ENCODE data around the gene JMJD4. TPM values are rescaled to one million over a fixed set of nuclear protein-coding genes. Genes with fewer than 3 reads are reported as not detected.

JMJD4 gene
- total RNA-seq, 1 experiment from 2014 or later: 27.1 TPM

GRCh38 chr1:227732586-227733308 lies 2.4 kb downstream of the JMJD4 start:
- Histone ChIP-seq H3K9me3 (no peaks in the 10 kb centered on the region), H3K27me3 (replicated peaks; ENCODE audit: control insufficient read depth, insufficient read depth, low read length) (no peaks in the 10 kb centered on the region), H3K4me3 (ENCODE audit: low read depth, low read length) (no peak overlapping the region), H3K4me1 (peaks cover 12% of the 10 kb centered on the region), H3K36me3 (ENCODE audit: control insufficient read depth, insufficient read depth, low read length) (0 out of 2 replicates have a peak, but pooled peaks cover 3% of the 10 kb centered on the region)
- BruUV-seq (replicated peaks): no TSS peak
- Mint-ChIP-seq H3K27ac (ENCODE audit: unreplicated experiment) (no peak overlapping the region), H3K9me3 (ENCODE audit: unreplicated experiment) (no peaks in the 10 kb centered on the region), H3K36me3 (ENCODE audit: insufficient read depth, unreplicated experiment) (peaks cover 27% of the 10 kb centered on the region), H3K4me1 (ENCODE audit: low read depth, unreplicated experiment) (peaks cover 5% of the 10 kb centered on the region), H3K27me3 (ENCODE audit: insufficient read depth, unreplicated experiment) (no peaks in the 10 kb centered on the region), H3K4me3 (ENCODE audit: unreplicated experiment) (peak overlapping the region; percentile 87)
- DNase-seq: no peak
- CTCF ChIA-PET: no interaction called here
- TF ChIP-seq CTCF (IDR thresholded peaks at IDR 0.05; ENCODE audit: insufficient read depth in 1 of 2, low read depth in 1 of 2, low read length in 1 of 2, severe bottlenecking in 1 of 2, unreplicated experiment in 1 of 2): no peak
- intact Hi-C loops (cut with micrococcal nuclease; ENCODE audit: unreplicated experiment): no loop called here
- POLR2A ChIA-PET: no interaction called here

GRCh38 chr1:227731696-227732585 lies 3.2 kb downstream of the JMJD4 start:
- DNase-seq: no peak
- no peak for TF ChIP-seq CTCF (IDR thresholded peaks at IDR 0.05; ENCODE audit: insufficient read depth in 1 of 2, low read depth in 1 of 2, low read length in 1 of 2, severe bottlenecking in 1 of 2, unreplicated experiment in 1 of 2)
- ChIA-PET CTCF (no interaction called here), POLR2A (no interaction called here)
- Mint-ChIP-seq H3K27me3 (ENCODE audit: insufficient read depth, unreplicated experiment) (no peaks in the 10 kb centered on the region), H3K4me1 (ENCODE audit: low read depth, unreplicated experiment) (peaks cover 6% of the 10 kb centered on the region), H3K27ac (ENCODE audit: unreplicated experiment) (no peak overlapping the region), H3K4me3 (ENCODE audit: unreplicated experiment) (no peak overlapping the region), H3K36me3 (ENCODE audit: insufficient read depth, unreplicated experiment) (peaks cover 31% of the 10 kb centered on the region), H3K9me3 (ENCODE audit: unreplicated experiment) (no peaks in the 10 kb centered on the region)
- Histone ChIP-seq H3K27me3 (replicated peaks; ENCODE audit: control insufficient read depth, insufficient read depth, low read length) (no peaks in the 10 kb centered on the region), H3K9me3 (no peaks in the 10 kb centered on the region), H3K36me3 (ENCODE audit: control insufficient read depth, insufficient read depth, low read length) (0 out of 2 replicates have a peak, but pooled peaks cover 3% of the 10 kb centered on the region), H3K4me3 (ENCODE audit: low read depth, low read length) (no peak overlapping the region), H3K4me1 (peaks cover 15% of the 10 kb centered on the region)
- intact Hi-C loops (cut with micrococcal nuclease; ENCODE audit: unreplicated experiment): no loop called here
- BruUV-seq (replicated peaks): no TSS peak

- ChIA-PET CTCF (no interaction called here), POLR2A (no interaction called here)
- Mint-ChIP-seq H3K27ac (ENCODE audit: unreplicated experiment) (no peak overlapping the region), H3K4me1 (ENCODE audit: low read depth, unreplicated experiment) (peaks cover 6% of the 10 kb centered on the region), H3K4me3 (ENCODE audit: unreplicated experiment) (no peak overlapping the region), H3K27me3 (ENCODE audit: insufficient read depth, unreplicated experiment) (no peaks in the 10 kb centered on the region), H3K36me3 (ENCODE audit: insufficient read depth, unreplicated experiment) (peaks cover 36% of the 10 kb centered on the region), H3K9me3 (ENCODE audit: unreplicated experiment) (no peaks in the 10 kb centered on the region)
- Histone ChIP-seq H3K27me3 (replicated peaks; ENCODE audit: control insufficient read depth, insufficient read depth, low read length) (no peaks in the 10 kb centered on the region), H3K9me3 (0 out of 2 replicates have a peak, but pooled peaks cover 3% of the 10 kb centered on the region), H3K36me3 (ENCODE audit: control insufficient read depth, insufficient read depth, low read length) (0 out of 2 replicates have a peak, but pooled peaks cover 3% of the 10 kb centered on the region), H3K4me3 (ENCODE audit: low read depth, low read length) (no peak overlapping the region), H3K4me1 (peaks cover 15% of the 10 kb centered on the region)
- intact Hi-C loops (cut with micrococcal nuclease; ENCODE audit: unreplicated experiment): no loop called here
- no peak for TF ChIP-seq CTCF (IDR thresholded peaks at IDR 0.05; ENCODE audit: insufficient read depth in 1 of 2, low read depth in 1 of 2, low read length in 1 of 2, severe bottlenecking in 1 of 2, unreplicated experiment in 1 of 2)
- DNase-seq: no peak
- BruUV-seq (replicated peaks): no TSS peak
Measured at GRCh38 chr1:227731241-227731677, 3.8 kb downstream of the JMJD4 start.

All from Caco-2 (cell line).